Right lobe of liver (tissue), 6 donors: ENCODE results near the gene SRSF1. TPM values are rescaled to one million over a fixed set of nuclear protein-coding genes. Genes with fewer than 3 reads are reported as not detected.
A peak's percentile ranks its signal among the peaks of the same experiment; 100 is the strongest.

Experiments used
- ATAC-seq, 4 donors: fragments of 200-7000 bp; cut with Tn5 transposase; one replicate each; pipeline ENCODE4 v1.9.1; 2020; ENCODE audit warnings: mild to moderate bottlenecking in 4 of 4, moderate library complexity in 4 of 4
- DNase-seq, 3 donors: peaks; one replicate each; pipeline ENCODE4 v3.0.0-alpha.2; 2020
- H3K27ac ChIP-seq, 3 donors: fragments of 200-600 bp; one replicate each; pipeline ENCODE4 v1.8.0; 2022
- H3K27me3 ChIP-seq, 2 donors: fragments of 200-600 bp; one replicate each; pipeline ENCODE4 v1.8.0; 2022
- H3K36me3 ChIP-seq, 4 donors: fragments of 200-600 bp; sonication (generic) in 1 of 4; one replicate each; pipeline versions ENCODE4 v1.5.1 to v1.8.0; 2017 to 2022; ENCODE audit warnings: control low read depth in 1 of 4
- H3K4me1 ChIP-seq, 4 donors: fragments of 200-600 bp; sonication (generic) in 1 of 4; one replicate each; pipeline versions ENCODE4 v1.5.1 to v1.8.0; 2017 to 2022; ENCODE audit warnings: control low read depth in 1 of 4
- H3K4me3 ChIP-seq, 3 donors: fragments of 200-600 bp; one replicate each; pipeline ENCODE4 v1.8.0; 2022
- H3K9me3 ChIP-seq, 4 donors: fragments of 200-600 bp; sonication (generic) in 1 of 4; one replicate each; pipeline versions ENCODE4 v1.5.1 to v1.8.0; 2017 to 2022; ENCODE audit warnings: control low read depth in 1 of 4
- CTCF ChIP-seq, 4 donors: fragments of 200-600 bp in 3 of 4; fragments of 450-650 bp in 1 of 4; IDR thresholded peaks; one replicate each; pipeline versions ENCODE4 v1.5.1 to v1.8.0; 2016 to 2022; ENCODE audit warnings: antibody characterized with exemption in 4 of 4, mild to moderate bottlenecking in 2 of 4
- POLR2A ChIP-seq: fragments of 450-650 bp; IDR thresholded peaks from one replicate; pipeline ENCODE4 v1.6.1; 2017; ENCODE audit warnings: antibody characterized with exemption, mild to moderate bottlenecking
- WGBS: methylation state at CpG from one replicate; pipeline ENCODE4 v1.1.6; 2018; ENCODE audit warnings: low coverage, low lambda C conversion rate; ENCODE audit not compliant: insufficient coverage; ENCODE audit errors: missing lambda C conversion rate; 5-methylcytosine and 5-hydroxymethylcytosine counted together
- intact Hi-C, 2 donors: fragments of 100-400 bp; cut with DNase I; formaldehyde crosslinking; loops; one replicate each; pipeline versions ENCODE4 v1.11.2 to v1.14.1; 2022
- total RNA-seq, 6 experiments: library from RNA; depleted of rRNA in 2 of 6; stranded (reverse); fragments of >200 nt in 2 of 6; fragmentation: NEBNext Ultra II Directional in 3 of 6; extraction: Animal tissue kit (Norgen Biotek cat#: 25700) in 3 of 6; gene quantifications; one replicate each; pipeline versions ENCODE4 v1.1.0 to v1.2.4, GENCODE V29; 2016 to 2023
- donor health status: DM: no; HTN: yes; CAD: no.
- donor health status: DM: no; HTN: no; CAD: no.
- donor health status: DM: no; HTN: no; CAD: no.
- donor health status: DM: no; HTN: yes; CAD: no.
- donor health status: DM: no; HTN: yes; CAD: no.

Gene SRSF1
- total RNA-seq, 6 experiments from 2014 or later: 55.7 to 92.0 (median 80.0) TPM

- Histone ChIP-seq H3K27ac (no peak overlapping the region), H3K9me3 (no peaks in the 10 kb centered on the region), H3K27me3 (no peaks in the 10 kb centered on the region), H3K4me3 (no peak overlapping the region), H3K4me1 (peaks cover 0 to 27% (median 10%) of the 10 kb centered on the region in 4 donors), H3K36me3 (peaks cover 0 to 46% (median 27%) of the 10 kb centered on the region in 4 donors)
- no peak for ATAC-seq
- DNase-seq: no peak
- intact Hi-C loops: loop anchor here in 1 of 2 donors (5.0 kb wide), 1 partner anchor 146 kb away; no protein-coding TSS in a partner anchor
- TF ChIP-seq POLR2A: no peak
- TF ChIP-seq CTCF (IDR thresholded peaks at IDR 0.05): no peak
- 86% methylated on average over 2 of the region's 2 CpGs for WGBS
These were observed 4.1 kb downstream of the SRSF1 start for GRCh38 chr17:58002973-58003372.

GRCh38 chr17:58002154-58002948, 4.7 kb downstream of the SRSF1 start:
- DNase-seq (no peak), ATAC-seq (no peak)
- no peak overlapping the region for H3K4me3 ChIP-seq
- H3K4me1 ChIP-seq: peaks cover 0 to 23% (median 9%) of the 10 kb centered on the region in 4 donors
- intact Hi-C loops: loop anchor here in 1 of 2 donors (5.0 kb wide), 1 partner anchor 145 kb away; no protein-coding TSS in a partner anchor
- WGBS: 83% methylated on average over 4 of the region's 4 CpGs
- H3K36me3 ChIP-seq: peaks cover 0 to 48% (median 27%) of the 10 kb centered on the region in 4 donors
- no peak for TF ChIP-seq CTCF (IDR thresholded peaks at IDR 0.05)
- TF ChIP-seq POLR2A: no peak
- no peak overlapping the region for H3K27ac ChIP-seq
- H3K27me3 ChIP-seq: no peaks in the 10 kb centered on the region
- H3K9me3 ChIP-seq: no peaks in the 10 kb centered on the region

- intact Hi-C loops: loop anchor here in 1 of 2 donors (5.0 kb wide), 1 partner anchor 144 kb away; no protein-coding TSS in a partner anchor
- WGBS: 47% methylated on average over 1 of the region's 1 CpG
- DNase-seq (no peak), ATAC-seq (no peak)
- no peak overlapping the region for H3K4me3 ChIP-seq
- H3K9me3 ChIP-seq: no peaks in the 10 kb centered on the region
- no peak for TF ChIP-seq CTCF (IDR thresholded peaks at IDR 0.05)
- TF ChIP-seq POLR2A: no peak
- peaks cover 0 to 23% (median 9%) of the 10 kb centered on the region in 4 donors for H3K4me1 ChIP-seq
- no peaks in the 10 kb centered on the region for H3K27me3 ChIP-seq
- H3K36me3 ChIP-seq: peaks cover 0 to 51% (median 27%) of the 10 kb centered on the region in 4 donors
- H3K27ac ChIP-seq: no peak overlapping the region
These were observed 5.5 kb downstream of the SRSF1 start for GRCh38 chr17:58001461-58002124.

GRCh38 chr17:57999496-58000017, 7.5 kb downstream of the SRSF1 start:
- DNase-seq (no peak), ATAC-seq (peak; percentile 73 to 82 (median 77))
- H3K27me3 ChIP-seq: no peaks in the 10 kb centered on the region
- intact Hi-C loops: loop anchor here (5.0 to 10.0 kb wide), 2 partner anchors 135 to 142 kb away; no protein-coding TSS in a partner anchor
- H3K4me1 ChIP-seq: peaks cover 0 to 7% (median 2%) of the 10 kb centered on the region in 4 donors
- peaks cover 0 to 39% (median 20%) of the 10 kb centered on the region in 4 donors for H3K36me3 ChIP-seq
- H3K27ac ChIP-seq: no peak overlapping the region
- H3K9me3 ChIP-seq: no peaks in the 10 kb centered on the region
- TF ChIP-seq POLR2A: no peak
- TF ChIP-seq CTCF (IDR thresholded peaks at IDR 0.05): peak; percentile 72 to 93 (median 90)
- no peak overlapping the region for H3K4me3 ChIP-seq
- WGBS: 70% methylated on average over 1 of the region's 1 CpG
